Type B pancreatic cell (in vitro differentiated cells): Measurements from ENCODE around the gene SMYD3. TPM values are rescaled to one million over a fixed set of nuclear protein-coding genes. Genes with fewer than 3 reads are reported as not detected.

Source experiments
- DNase-seq: peaks from one replicate; pipeline ENCODE4 v3.0.0; 2021; ENCODE audit warnings: mixed read lengths; ENCODE audit not compliant: unreplicated experiment; ENCODE audit errors: extremely low spot score
- H3K27ac Mint-ChIP-seq: 2 replicates; pipeline ENCODE4 v1.8.0; 2021; ENCODE audit warnings: mild to moderate bottlenecking, mixed read lengths
- H3K27me3 Mint-ChIP-seq: 2 replicates; pipeline ENCODE4 v1.8.0; 2021; ENCODE audit warnings: mixed read lengths
- H3K36me3 Mint-ChIP-seq: 2 replicates; pipeline ENCODE4 v1.8.0; 2021; ENCODE audit warnings: mixed read lengths
- H3K4me1 Mint-ChIP-seq: one replicate; pipeline ENCODE4 v1.8.0; 2021; ENCODE audit warnings: mixed read lengths; ENCODE audit not compliant: unreplicated experiment
- H3K4me3 Mint-ChIP-seq: 2 replicates; pipeline ENCODE4 v1.8.0; 2021; ENCODE audit warnings: mild to moderate bottlenecking, mixed read lengths
- H3K9me3 Mint-ChIP-seq: 2 replicates; pipeline ENCODE4 v1.8.0; 2021; ENCODE audit warnings: mixed read lengths
- CTCF ChIP-seq: fragments of 200-600 bp; sonication (generic); conservative IDR thresholded peaks from 2 replicates; pipeline ENCODE4 v1.5.0; 2021; ENCODE audit warnings: antibody characterized with exemption, mild to moderate bottlenecking
- total RNA-seq: library from RNA; stranded (reverse); gene quantifications from 2 replicates; pipeline ENCODE4 v1.2.1, GENCODE V29; 2021; ENCODE audit warnings: low replicate concordance

The SMYD3 gene
- total RNA-seq, 1 donor from 2014 or later, result 19.4 TPM

- Mint-ChIP-seq H3K4me3 (no peak overlapping the region), H3K27me3 (no peaks in the 10 kb centered on the region), H3K9me3 (no peaks in the 10 kb centered on the region), H3K36me3 (no peaks in the 10 kb centered on the region), H3K27ac (no peak overlapping the region), H3K4me1 (peaks cover 5% of the 10 kb centered on the region)
- no peak for DNase-seq
- no peak for TF ChIP-seq CTCF
Observed at GRCh38 chr1:246512230-246512629, 5.2 kb upstream of the SMYD3 start.

GRCh38 chr1:246511203-246511602 is 4.1 kb upstream of the SMYD3 start:
- H3K27ac Mint-ChIP-seq, result no peak overlapping the region
- H3K4me1 Mint-ChIP-seq, result peaks cover 9% of the 10 kb centered on the region
- no peaks in the 10 kb centered on the region for H3K9me3 Mint-ChIP-seq
- DNase-seq, result no peak
- peaks cover 3% of the 10 kb centered on the region for H3K27me3 Mint-ChIP-seq
- no peak overlapping the region for H3K4me3 Mint-ChIP-seq
- no peak for TF ChIP-seq CTCF
- H3K36me3 Mint-ChIP-seq, result no peaks in the 10 kb centered on the region

- H3K27ac Mint-ChIP-seq, result no peak overlapping the region
- H3K27me3 Mint-ChIP-seq, result peaks cover 7% of the 10 kb centered on the region
- no peak for DNase-seq
- TF ChIP-seq CTCF, result no peak
- peaks cover 17% of the 10 kb centered on the region for H3K4me1 Mint-ChIP-seq
- no peaks in the 10 kb centered on the region for H3K9me3 Mint-ChIP-seq
- H3K36me3 Mint-ChIP-seq, result no peaks in the 10 kb centered on the region
- no peak overlapping the region for H3K4me3 Mint-ChIP-seq
Observed at GRCh38 chr1:246510147-246511030, 3.3 kb upstream of the SMYD3 start.

- no peaks in the 10 kb centered on the region for H3K36me3 Mint-ChIP-seq
- no peak for TF ChIP-seq CTCF
- DNase-seq, result no peak
- peaks cover 17% of the 10 kb centered on the region for H3K4me1 Mint-ChIP-seq
- no peak overlapping the region for H3K4me3 Mint-ChIP-seq
- no peak overlapping the region for H3K27ac Mint-ChIP-seq
- no peaks in the 10 kb centered on the region for H3K9me3 Mint-ChIP-seq
- H3K27me3 Mint-ChIP-seq, result peaks cover 7% of the 10 kb centered on the region
Observed at GRCh38 chr1:246508897-246509688, 2.0 kb upstream of the SMYD3 start.

GRCh38 chr1:246506367-246506673 is 759 bp downstream of the SMYD3 start:
- peak overlapping the region; percentile 7 for H3K27ac Mint-ChIP-seq
- H3K9me3 Mint-ChIP-seq, result no peaks in the 10 kb centered on the region
- H3K27me3 Mint-ChIP-seq, result peaks cover 7% of the 10 kb centered on the region
- no peak for TF ChIP-seq CTCF
- peaks cover 12% of the 10 kb centered on the region for H3K36me3 Mint-ChIP-seq
- H3K4me1 Mint-ChIP-seq, result peaks cover 17% of the 10 kb centered on the region
- no peak for DNase-seq
- peak overlapping the region; percentile 90 for H3K4me3 Mint-ChIP-seq
